Naive thymus-derived CD4-positive, alpha-beta T cell (primary cell): ENCODE data around the gene CLPSL1. TPM values are rescaled to one million over a fixed set of nuclear protein-coding genes. Genes with fewer than 3 reads are reported as not detected.
A peak's percentile ranks its signal among the peaks of the same experiment; 100 is the strongest.

ENCODE experiments used
- ATAC-seq: fragments of 150-1000 bp; cut with Tn5 transposase; 2 replicates; pipeline ENCODE4 v1.10.0; 2021; ENCODE audit warnings: mild to moderate bottlenecking, moderate library complexity
- CTCF ChIA-PET: fragments of 350-600 bp; sonication (Branson Sonifier 250); formaldehyde crosslinking; loops from one replicate; lab custom pipeline; 2021; ENCODE audit warnings: antibody characterized with exemption; lab: Charles Lee
- POLR2A ChIA-PET: fragments of 350-600 bp; sonication (Branson Sonifier 250); formaldehyde crosslinking; loops from one replicate; lab custom pipeline; 2021; ENCODE audit warnings: antibody characterized with exemption, inconsistent platforms; lab: Charles Lee
- DNase-seq, 9 donors: peaks; one replicate each; pipeline versions ENCODE4 v3.0.0 to v3.0.0-alpha.2; 2020 to 2022; ENCODE audit warnings: mixed read lengths in 1 of 9
- H3K27ac ChIP-seq: one replicate; pipeline ENCODE4 v1.7.0; 2013; ENCODE audit warnings: mild to moderate bottlenecking, low read depth, low read length, moderate library complexity
- H3K27me3 ChIP-seq, 2 donors: one replicate each; pipeline ENCODE4 v1.7.0; 2013; ENCODE audit warnings: low read length in 2 of 2, mild to moderate bottlenecking in 2 of 2, moderate library complexity in 2 of 2; ENCODE audit not compliant: control insufficient read depth in 2 of 2, insufficient read depth in 2 of 2
- H3K36me3 ChIP-seq, 3 experiments: 1 replicate in 2 of 3; 2 replicates in 1 of 3; pipeline ENCODE4 v1.7.0; 2013; ENCODE audit warnings: low read length in 3 of 3, mild to moderate bottlenecking in 3 of 3, moderate library complexity in 1 of 3; ENCODE audit not compliant: insufficient read depth in 3 of 3, control insufficient read depth in 2 of 3
- H3K4me1 ChIP-seq, 2 donors: one replicate each; pipeline ENCODE4 v1.7.0; 2013; ENCODE audit warnings: low read length in 2 of 2, mild to moderate bottlenecking in 2 of 2, moderate library complexity in 1 of 2; ENCODE audit not compliant: control insufficient read depth in 2 of 2, insufficient read depth in 2 of 2
- H3K4me3 ChIP-seq: 2 replicates; pipeline ENCODE4 v1.7.0; 2013; ENCODE audit warnings: mild to moderate bottlenecking, low read length
- H3K9me3 ChIP-seq, 3 experiments: 1 replicate in 2 of 3; 2 replicates in 1 of 3; pipeline ENCODE4 v1.7.0; 2013; ENCODE audit warnings: low read length in 3 of 3; ENCODE audit not compliant: control insufficient read depth in 2 of 3
- H3K27ac Mint-ChIP-seq, 9 donors: one replicate each; pipeline ENCODE4 v1.8.0; 2020 to 2022; ENCODE audit warnings: mixed read lengths in 9 of 9, mild to moderate bottlenecking in 8 of 9, moderate library complexity in 5 of 9, inconsistent platforms in 2 of 9
- H3K27me3 Mint-ChIP-seq, 5 donors: one replicate each; pipeline ENCODE4 v1.8.0; 2021 to 2022; ENCODE audit warnings: mixed read lengths in 5 of 5, mild to moderate bottlenecking in 1 of 5
- H3K36me3 Mint-ChIP-seq, 5 donors: one replicate each; pipeline ENCODE4 v1.8.0; 2020 to 2022; ENCODE audit warnings: mixed read lengths in 5 of 5, mild to moderate bottlenecking in 3 of 5, inconsistent platforms in 1 of 5
- H3K4me1 Mint-ChIP-seq, 7 donors: one replicate each; pipeline ENCODE4 v1.8.0; 2020 to 2022; ENCODE audit warnings: mixed read lengths in 7 of 7, mild to moderate bottlenecking in 3 of 7, inconsistent platforms in 1 of 7
- H3K4me3 Mint-ChIP-seq, 10 donors: one replicate each; pipeline ENCODE4 v1.8.0; 2020 to 2022; ENCODE audit warnings: mild to moderate bottlenecking in 10 of 10, mixed read lengths in 10 of 10, moderate library complexity in 6 of 10, inconsistent platforms in 2 of 10
- H3K9me3 Mint-ChIP-seq, 11 donors: one replicate each; pipeline ENCODE4 v1.8.0; 2020 to 2022; ENCODE audit warnings: mixed read lengths in 11 of 11, mild to moderate bottlenecking in 4 of 11, inconsistent platforms in 1 of 11, moderate library complexity in 1 of 11
- intact Hi-C, 2 donors: fragments of 100-400 bp; cut with micrococcal nuclease; formaldehyde crosslinking; loops; one replicate each; pipeline ENCODE4 v1.15.1; 2023
- polyA plus RNA-seq, 2 donors: library from polyadenylated mRNA; unstranded; fragments of 300-500 nt; fragmentation: Illumina TruSeq; gene quantifications; one replicate each; pipeline ENCODE4 v1.2.3, GENCODE V29; 2021
- total RNA-seq, 6 experiments: library from RNA in 5 of 6; stranded (reverse) in 5 of 6; gene quantifications; 1 replicate in 5 of 6; 2 replicates in 1 of 6; pipeline ENCODE4 v1.2.3 and lab custom pipeline; 2021 to 2026

Gene CLPSL1
- total and polyA plus RNA-seq, 7 experiments from 2014 or later: not detected

GRCh38 chr6:35788423-35788982, 7.7 kb downstream of the CLPSL1 start:
- H3K27me3 ChIP-seq: peaks cover 0 to 3% of the 10 kb centered on the region in 2 donors
- ChIA-PET CTCF (no interaction called here), POLR2A (no interaction called here)
- intact Hi-C loops: no loop called here
- H3K27ac ChIP-seq: no peak overlapping the region
- no peaks in the 10 kb centered on the region for H3K9me3 ChIP-seq
- H3K4me1 Mint-ChIP-seq: peaks cover 0 to 2% (median 0%) of the 10 kb centered on the region in 7 donors
- H3K9me3 Mint-ChIP-seq: no peaks in the 10 kb centered on the region
- H3K4me3 Mint-ChIP-seq: no peak overlapping the region
- H3K27me3 Mint-ChIP-seq: peaks cover 36 to 56% (median 49%) of the 10 kb centered on the region in 5 donors
- DNase-seq (no peak), ATAC-seq (no peak)
- H3K27ac Mint-ChIP-seq: peak overlapping the region in 1 of 9 donors; percentile 18
- no peaks in the 10 kb centered on the region for H3K36me3 ChIP-seq
- no peaks in the 10 kb centered on the region for H3K4me1 ChIP-seq
- no peak overlapping the region for H3K4me3 ChIP-seq
- H3K36me3 Mint-ChIP-seq: no peaks in the 10 kb centered on the region

DNA sequence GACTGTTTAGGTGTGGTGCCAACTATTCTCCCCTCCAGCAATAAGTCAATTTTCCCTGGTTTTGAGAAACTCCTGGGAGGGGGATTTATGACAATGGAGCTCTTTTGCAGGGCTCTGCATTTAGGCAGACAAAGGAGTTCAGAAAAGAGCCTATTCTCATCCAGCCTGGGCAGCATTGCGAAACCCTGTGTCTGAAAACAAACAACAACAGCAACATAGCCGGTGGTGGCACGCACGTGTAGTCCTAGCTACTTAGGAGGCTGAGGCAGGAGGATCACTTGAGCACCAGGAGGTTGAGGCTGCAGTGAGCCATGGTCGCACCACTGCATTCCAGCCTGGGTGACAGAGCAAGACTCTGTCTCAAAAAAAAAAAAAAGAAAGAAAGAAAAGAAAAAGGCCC, 9.9 kb downstream of the CLPSL1 start:
- Mint-ChIP-seq H3K36me3 (no peaks in the 10 kb centered on the region), H3K9me3 (no peaks in the 10 kb centered on the region), H3K27me3 (peaks cover 30 to 49% (median 34%) of the 10 kb centered on the region in 5 donors), H3K27ac (peak overlapping the region in 1 of 9 donors; percentile 9), H3K4me3 (no peak overlapping the region), H3K4me1 (peaks cover 0 to 3% (median 0%) of the 10 kb centered on the region in 7 donors)
- Histone ChIP-seq H3K4me3 (no peak overlapping the region), H3K9me3 (no peaks in the 10 kb centered on the region), H3K27me3 (peaks cover 0 to 3% of the 10 kb centered on the region in 2 donors), H3K4me1 (no peaks in the 10 kb centered on the region), H3K27ac (no peak overlapping the region), H3K36me3 (no peaks in the 10 kb centered on the region)
- ChIA-PET POLR2A (interaction anchor here (0.6 kb wide), 1 partner anchor 1707 kb away, joined by 3 read pairs; no protein-coding TSS in a partner anchor), CTCF (no interaction called here)
- DNase-seq (no peak), ATAC-seq (no peak)
- intact Hi-C loops: no loop called here

DNA sequence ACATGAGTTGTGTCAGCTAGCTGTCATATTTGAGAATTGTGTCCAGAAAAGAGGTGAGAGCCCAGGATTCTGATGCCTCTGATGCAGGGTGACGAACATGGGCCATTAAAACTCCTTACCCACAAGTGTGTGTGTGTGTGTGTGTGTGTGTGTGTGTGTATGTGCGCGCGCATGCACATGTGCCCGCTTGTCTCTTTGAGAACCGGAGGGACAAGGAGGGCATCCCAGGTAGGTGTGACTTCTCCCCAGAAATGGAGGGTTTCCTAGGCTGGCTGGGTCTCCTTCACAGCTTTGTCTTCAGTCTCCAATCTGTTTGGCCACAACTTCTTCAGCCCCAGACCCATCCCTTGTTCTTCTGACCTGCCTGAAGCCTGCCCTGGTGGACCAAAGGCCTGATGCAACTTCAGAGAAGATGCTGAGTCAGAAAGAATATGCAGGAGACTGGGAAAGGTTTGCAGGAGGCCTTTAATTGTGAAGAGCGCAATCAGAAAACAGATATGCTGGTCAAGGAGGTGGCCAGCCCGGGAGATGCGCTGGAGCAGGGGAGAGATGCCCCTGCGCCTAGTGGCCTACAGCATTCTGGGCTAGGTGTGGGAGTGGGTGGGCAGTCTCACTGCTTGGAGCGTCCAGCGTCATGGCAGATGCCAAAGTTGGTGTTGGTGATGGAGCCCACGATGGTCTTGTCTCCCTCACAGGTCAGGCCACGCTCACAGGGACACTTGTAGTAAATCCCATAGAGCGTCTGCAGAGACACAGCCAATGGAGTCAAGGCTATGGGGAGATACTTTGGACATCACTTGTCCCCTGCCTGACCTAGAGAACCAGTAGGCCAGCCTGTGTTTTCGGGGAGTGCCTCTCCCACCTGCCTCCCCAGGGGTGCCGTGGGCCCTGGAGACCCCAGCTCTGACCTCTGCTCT, 14.0 kb downstream of the CLPSL1 start:
- Mint-ChIP-seq H3K9me3 (no peaks in the 10 kb centered on the region), H3K4me3 (no peak overlapping the region), H3K27ac (no peak overlapping the region), H3K4me1 (peaks cover 0 to 2% (median 0%) of the 10 kb centered on the region in 7 donors), H3K36me3 (no peaks in the 10 kb centered on the region), H3K27me3 (peaks cover 5 to 18% (median 7%) of the 10 kb centered on the region in 5 donors)
- Histone ChIP-seq H3K4me1 (no peaks in the 10 kb centered on the region), H3K4me3 (no peak overlapping the region), H3K27ac (no peak overlapping the region), H3K27me3 (no peaks in the 10 kb centered on the region), H3K36me3 (no peaks in the 10 kb centered on the region), H3K9me3 (no peaks in the 10 kb centered on the region)
- ChIA-PET CTCF (interaction anchor here (0.6 kb wide), 1 partner anchor 1347 kb away, joined by 4 read pairs; no protein-coding TSS in a partner anchor), POLR2A (interaction anchor here (0.6 kb wide), 3 partner anchors 145 to 299 kb away, joined by 3 to 4 read pairs (median 4); no protein-coding TSS in a partner anchor)
- ATAC-seq (no peak), DNase-seq (no peak)
- intact Hi-C loops: no loop called here

- Histone ChIP-seq H3K27ac (no peak overlapping the region), H3K27me3 (no peaks in the 10 kb centered on the region), H3K4me3 (no peak overlapping the region), H3K36me3 (no peaks in the 10 kb centered on the region), H3K9me3 (no peaks in the 10 kb centered on the region), H3K4me1 (no peaks in the 10 kb centered on the region)
- ATAC-seq (peak; percentile 20), DNase-seq (no peak)
- H3K36me3 Mint-ChIP-seq: no peaks in the 10 kb centered on the region
- H3K4me1 Mint-ChIP-seq: peaks cover 0 to 2% (median 0%) of the 10 kb centered on the region in 7 donors
- H3K27ac Mint-ChIP-seq: peak overlapping the region in 1 of 9 donors; percentile 74
- H3K27me3 Mint-ChIP-seq: peaks cover 1 to 16% (median 5%) of the 10 kb centered on the region in 5 donors
- no peak overlapping the region for H3K4me3 Mint-ChIP-seq
- H3K9me3 Mint-ChIP-seq: peaks cover 0 to under 1% (median 0%) of the 10 kb centered on the region in 11 donors
- POLR2A ChIA-PET: no interaction called here
- intact Hi-C loops: no loop called here
- CTCF ChIA-PET: no interaction called here
Measured at GRCh38 chr6:35795453-35796071, 14.7 kb downstream of the CLPSL1 start.

DNA sequence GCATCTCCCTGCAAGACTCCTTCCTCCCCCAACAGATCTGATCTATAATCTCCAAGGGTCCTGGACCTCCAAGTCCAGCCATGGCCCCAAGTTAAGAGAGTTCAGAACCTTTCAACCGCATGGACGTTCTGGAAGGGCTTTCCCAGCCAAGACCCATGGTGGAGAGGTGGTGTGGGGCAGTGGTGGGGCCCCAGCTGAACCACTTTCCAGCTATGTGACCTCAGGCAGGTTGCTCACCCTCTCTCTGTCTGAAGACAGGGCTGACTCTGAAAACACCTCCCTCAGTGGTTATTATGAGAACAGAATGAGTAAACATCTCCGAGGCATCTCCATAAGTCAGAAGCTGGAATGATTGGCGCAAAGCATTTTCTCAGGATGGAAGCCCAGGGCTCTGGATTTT, 15.4 kb downstream of the CLPSL1 start:
- H3K36me3 ChIP-seq: no peaks in the 10 kb centered on the region
- Mint-ChIP-seq H3K4me3 (no peak overlapping the region), H3K9me3 (peaks cover 0 to 2% (median 0%) of the 10 kb centered on the region in 11 donors), H3K27me3 (peaks cover 0 to 11% (median 5%) of the 10 kb centered on the region in 5 donors), H3K36me3 (no peaks in the 10 kb centered on the region), H3K27ac (no peak overlapping the region), H3K4me1 (peaks cover 0 to 2% (median 0%) of the 10 kb centered on the region in 7 donors)
- intact Hi-C loops: no loop called here
- ATAC-seq: no peak
- no peaks in the 10 kb centered on the region for H3K9me3 ChIP-seq
- no peak overlapping the region for H3K4me3 ChIP-seq
- POLR2A ChIA-PET: no interaction called here
- H3K27ac ChIP-seq: no peak overlapping the region
- CTCF ChIA-PET: no interaction called here
- no peak for DNase-seq
- no peaks in the 10 kb centered on the region for H3K27me3 ChIP-seq
- H3K4me1 ChIP-seq: no peaks in the 10 kb centered on the region

- CTCF ChIA-PET: interaction anchor here (0.6 kb wide), 1 partner anchor 210 kb away, joined by 3 read pairs; no protein-coding TSS in a partner anchor
- intact Hi-C loops: no loop called here
- no peak for ATAC-seq
Measured at GRCh38 chr6:35797837-35798526, 17.2 kb downstream of the CLPSL1 start.

More at GRCh38 chr6:35797837-35798526, 17.2 kb downstream of the CLPSL1 start:
- Mint-ChIP-seq H3K4me3 (no peak overlapping the region), H3K27ac (no peak overlapping the region), H3K36me3 (no peaks in the 10 kb centered on the region), H3K4me1 (peaks cover 0 to 2% (median 0%) of the 10 kb centered on the region in 7 donors), H3K27me3 (peaks cover 0 to 10% (median 5%) of the 10 kb centered on the region in 5 donors), H3K9me3 (peaks cover 0 to 2% (median 0%) of the 10 kb centered on the region in 11 donors)
- Histone ChIP-seq H3K9me3 (no peaks in the 10 kb centered on the region), H3K36me3 (no peaks in the 10 kb centered on the region), H3K4me1 (no peaks in the 10 kb centered on the region), H3K27ac (no peak overlapping the region), H3K4me3 (no peak overlapping the region), H3K27me3 (no peaks in the 10 kb centered on the region)
- DNase-seq: no peak
- POLR2A ChIA-PET: no interaction called here
